NT2/D1 (cell line): Measurements from ENCODE around the gene BMP6.

Experiments
- SUZ12 ChIP-seq: IDR thresholded peaks from 2 replicates; pipeline ENCODE4 v1.6.1; 2011; ENCODE audit not compliant: insufficient read length, insufficient read depth; ENCODE audit errors: extremely low read depth
- YY1 ChIP-seq: IDR thresholded peaks from 2 replicates; pipeline ENCODE4 v1.6.1; 2011; ENCODE audit not compliant: insufficient read length, insufficient read depth
- ZNF274 ChIP-seq: IDR thresholded peaks from 2 replicates; pipeline ENCODE4 v1.6.1; 2011; ENCODE audit warnings: mild to moderate bottlenecking, low read depth, low read length

DNA sequence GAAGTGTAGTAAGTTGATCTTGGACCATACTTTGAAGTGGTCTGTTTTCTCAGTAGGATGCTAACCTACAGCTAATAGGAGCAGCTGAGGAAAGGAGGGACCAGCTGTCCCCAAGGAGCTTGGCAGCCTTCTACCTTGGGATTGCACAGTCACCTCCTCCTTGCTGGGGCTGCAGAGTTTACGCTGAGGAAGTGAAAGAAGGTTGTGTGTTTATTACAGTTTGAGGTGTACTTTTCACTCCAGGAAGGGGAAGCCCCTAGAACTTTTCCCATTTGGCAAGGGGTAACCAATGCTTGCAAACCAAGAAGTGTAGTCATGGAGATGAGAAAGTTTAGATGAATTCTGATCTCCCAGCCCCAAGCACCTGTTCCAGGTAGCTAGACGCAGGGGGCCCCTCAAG is 58.8 kb downstream of the BMP6 start:
- TF ChIP-seq YY1 (no peak), ZNF274 (no peak), SUZ12 (no peak)
